Activated CD4-positive, alpha-beta T cell treated with anti-CD3 and anti-CD28 coated beads, Interleukin-2, Interleukin-6, amounts not matched to agents 100 ng/mL and 50 ng/mL, durations not matched to agents 16 hours and 8 hours (primary cell): ENCODE data around the gene UBD.

ENCODE experiments used
- DNase-seq: peaks from one replicate; pipeline ENCODE4 v3.0.0-alpha.2; 2020

The UBD gene

GRCh38 chr6:29519291-29520010 is 40.1 kb downstream of the UBD start:
- DNase-seq = no peak

- no peak for DNase-seq
Measured at GRCh38 chr6:29517728-29518440, 41.6 kb downstream of the UBD start.

- DNase-seq = no peak
Measured at GRCh38 chr6:29517245-29517644, 42.3 kb downstream of the UBD start.

- peak; percentile 74 for DNase-seq
Measured at GRCh38 chr6:29516108-29516507, 43.4 kb downstream of the UBD start.

- DNase-seq = no peak
Measured at GRCh38 chr6:29510746-29511300, 48.7 kb downstream of the UBD start.

- DNase-seq = no peak
Measured at GRCh38 chr6:29510202-29510601, 49.3 kb downstream of the UBD start.

GRCh38 chr6:29509711-29510110 is 49.8 kb downstream of the UBD start:
- no peak for DNase-seq

GRCh38 chr6:29509239-29509638 is 50.3 kb downstream of the UBD start:
- peak; percentile 10 for DNase-seq

- no peak for DNase-seq
Measured at GRCh38 chr6:29507319-29507718, 52.2 kb downstream of the UBD start.

GRCh38 chr6:29506446-29507067 is 53.0 kb downstream of the UBD start:
- DNase-seq = no peak

- no peak for DNase-seq
Measured at GRCh38 chr6:29505808-29506207, 53.7 kb downstream of the UBD start.
